Keratinocyte (primary cell): ENCODE data around the gene LIMA1. TPM values are rescaled to one million over a fixed set of nuclear protein-coding genes. Genes with fewer than 3 reads are reported as not detected.
A peak's percentile ranks its signal among the peaks of the same experiment; 100 is the strongest.
"Not testable (repeated sequence)": the region's sequence is repeated elsewhere in the genome, so short reads cannot be mapped to it uniquely, and the experiment has no call there.

Source experiments
- DNase-seq: peaks from one replicate; pipeline ENCODE4 v3.0.0-alpha.2; 2011; ENCODE audit warnings: low read depth, missing footprints, low spot score
- FAIRE-seq: peaks from 2 replicates; lab custom pipeline; 2011; peaks lifted over from hg19 to GRCh38; lab: Jason Lieb, UNC
- H2AFZ ChIP-seq: 2 replicates; pipeline ENCODE4 v1.6.0; 2012; ENCODE audit warnings: low read length, control low read depth, inconsistent platforms; ENCODE audit not compliant: control insufficient read depth
- H3K27ac ChIP-seq: 2 replicates; pipeline ENCODE4 v1.5.1; 2011; ENCODE audit warnings: low read length; ENCODE audit not compliant: control insufficient read depth, insufficient read depth
- H3K27me3 ChIP-seq: 3 replicates; pipeline ENCODE4 v1.6.0; 2011; ENCODE audit warnings: low read length; ENCODE audit not compliant: control insufficient read depth, insufficient read depth; ENCODE audit errors: extremely low read depth
- H3K36me3 ChIP-seq, 2 experiments: 2 replicates in 1 of 2; 3 replicates in 1 of 2; pipeline ENCODE4 v1.5.1; 2011; ENCODE audit warnings: low read length in 2 of 2, mild to moderate bottlenecking in 1 of 2; ENCODE audit not compliant: control insufficient read depth in 2 of 2, insufficient read depth in 2 of 2; ENCODE audit errors: extremely low read depth in 1 of 2
- H3K4me1 ChIP-seq: 3 replicates; pipeline ENCODE4 v1.5.1; 2011; ENCODE audit warnings: low read length; ENCODE audit not compliant: control insufficient read depth, insufficient read depth; ENCODE audit errors: extremely low read depth
- H3K4me2 ChIP-seq: 3 replicates; pipeline ENCODE4 v1.6.0; 2011; ENCODE audit warnings: low read depth, low read length; ENCODE audit not compliant: control insufficient read depth, insufficient read depth; ENCODE audit errors: extremely low read depth
- H3K4me3 ChIP-seq, 3 experiments: fragments of 200-600 bp in 1 of 3; sonication (generic) in 1 of 3; 2 replicates in 2 of 3; 3 replicates in 1 of 3; pipeline ENCODE4 v1.5.1; 2011 to 2016; ENCODE audit warnings: low read length in 3 of 3, mild to moderate bottlenecking in 3 of 3, control low read depth in 2 of 3, inconsistent platforms in 1 of 3, low read depth in 1 of 3, mixed read lengths in 1 of 3, mixed run types in 1 of 3, moderate library complexity in 1 of 3; ENCODE audit not compliant: control insufficient read depth in 2 of 3, insufficient read depth in 2 of 3; ENCODE audit errors: extremely low read depth in 1 of 3
- H3K79me2 ChIP-seq: 2 replicates; pipeline ENCODE4 v1.6.0; 2012; ENCODE audit warnings: low read length; ENCODE audit not compliant: control insufficient read depth, insufficient read depth
- H3K9ac ChIP-seq: 3 replicates; pipeline ENCODE4 v1.6.0; 2011; ENCODE audit warnings: low read length; ENCODE audit not compliant: control insufficient read depth, insufficient read depth; ENCODE audit errors: extremely low read depth
- H3K9me1 ChIP-seq: 3 replicates; pipeline ENCODE4 v1.6.0; 2011; ENCODE audit warnings: low read length; ENCODE audit not compliant: control insufficient read depth, insufficient read depth; ENCODE audit errors: extremely low read depth
- H3K9me3 ChIP-seq: 2 replicates; pipeline ENCODE4 v1.5.1; 2012; ENCODE audit warnings: low read depth, low read length; ENCODE audit not compliant: control insufficient read depth
- H4K20me1 ChIP-seq: 3 replicates; pipeline ENCODE4 v1.6.0; 2011; ENCODE audit warnings: low read length; ENCODE audit not compliant: control insufficient read depth, insufficient read depth; ENCODE audit errors: extremely low read depth
- EZH2 ChIP-seq: IDR thresholded peaks from one replicate; pipeline ENCODE4 v1.6.1; 2012; ENCODE audit warnings: inconsistent platforms, mild to moderate bottlenecking, low read length, moderate library complexity
- dilution Hi-C: fragments of 300-500 bp; cut with MboI; formaldehyde crosslinking; loops from one replicate; pipeline ENCODE4 v1.7.0; 2020; ENCODE audit warnings: low sequenced_read_pairs; ENCODE audit not compliant: extremely low pct_ligation_motif_present
- polyA plus RNA-seq, 5 experiments: library from polyadenylated mRNA; depleted of rRNA in 3 of 5; stranded (reverse) in 3 of 5; stranded (forward) in 1 of 5; unstranded in 1 of 5; fragments of >200 nt; gene quantifications; 1 replicate in 1 of 5; 2 replicates in 3 of 5; 3 replicates in 1 of 5; pipeline versions ENCODE4 v1.2.1 to v1.2.3, GENCODE V29; 2011 to 2012; ENCODE audit warnings: missing spikeins in 2 of 5, low read depth in 1 of 5, low replicate concordance in 1 of 5
- TF ChIP-seq, protein P1 (sequence below), 3 experiments: IDR thresholded peaks in 1 of 3; conservative IDR thresholded peaks in 1 of 3; optimal IDR thresholded peaks in 1 of 3; 2 replicates in 2 of 3; 3 replicates in 1 of 3; pipeline versions ENCODE3 to v1.5.1; 2011; ENCODE audit warnings: low read length in 3 of 3, mild to moderate bottlenecking in 3 of 3, moderate library complexity in 2 of 3, control low read depth in 1 of 3, inconsistent platforms in 1 of 3; ENCODE audit not compliant: insufficient read depth in 2 of 3; ENCODE audit errors: extremely low read depth in 1 of 3

Gene LIMA1
- polyA plus RNA-seq, 1 donor (not counting 4 experiments of a cell fraction or from before 2014, with no cell fraction given), result 510 TPM

DNA sequence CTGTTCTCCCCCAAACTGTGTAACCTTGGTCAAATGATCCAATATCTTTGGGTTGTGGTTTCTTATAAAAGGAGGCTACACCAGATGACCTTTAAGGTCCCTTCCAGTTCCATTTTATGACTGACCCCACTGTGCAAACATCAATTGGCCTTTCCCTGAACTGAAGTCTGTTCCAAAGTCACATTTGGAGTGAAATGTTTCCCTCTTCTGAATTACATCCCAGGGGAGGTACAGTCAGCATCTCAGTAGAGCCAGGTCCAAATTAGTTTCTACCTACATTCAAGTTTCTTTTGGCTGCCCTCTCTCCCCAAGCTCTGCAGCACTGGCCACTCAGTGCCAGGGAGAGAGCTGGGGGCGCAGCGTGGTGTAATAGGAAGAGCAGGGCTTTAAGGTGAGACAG, 34.4 kb downstream of the LIMA1 start:
- peak overlapping the region; percentile 9 for H3K9ac ChIP-seq
- no peaks in the 10 kb centered on the region for H4K20me1 ChIP-seq
- H3K36me3 ChIP-seq, result peaks cover 0 to 2% of the 10 kb centered on the region in 2 experiments
- dilution Hi-C loops, result no loop called here
- DNase-seq (no peak), FAIRE-seq (no peak)
- H3K9me3 ChIP-seq, result no peaks in the 10 kb centered on the region
- H3K4me2 ChIP-seq, result peak overlapping the region; percentile 54
- H3K79me2 ChIP-seq, result peaks cover 5% of the 10 kb centered on the region
- H3K27ac ChIP-seq, result peak overlapping the region; percentile 51
- H2AFZ ChIP-seq, result no peak overlapping the region
- H3K9me1 ChIP-seq, result no peaks in the 10 kb centered on the region
- no peak overlapping the region for H3K4me3 ChIP-seq
- H3K4me1 ChIP-seq, result peaks cover 58% of the 10 kb centered on the region
- no peaks in the 10 kb centered on the region for H3K27me3 ChIP-seq
- no peak for TF ChIP-seq EZH2
- TF ChIP-seq, protein P1, sequence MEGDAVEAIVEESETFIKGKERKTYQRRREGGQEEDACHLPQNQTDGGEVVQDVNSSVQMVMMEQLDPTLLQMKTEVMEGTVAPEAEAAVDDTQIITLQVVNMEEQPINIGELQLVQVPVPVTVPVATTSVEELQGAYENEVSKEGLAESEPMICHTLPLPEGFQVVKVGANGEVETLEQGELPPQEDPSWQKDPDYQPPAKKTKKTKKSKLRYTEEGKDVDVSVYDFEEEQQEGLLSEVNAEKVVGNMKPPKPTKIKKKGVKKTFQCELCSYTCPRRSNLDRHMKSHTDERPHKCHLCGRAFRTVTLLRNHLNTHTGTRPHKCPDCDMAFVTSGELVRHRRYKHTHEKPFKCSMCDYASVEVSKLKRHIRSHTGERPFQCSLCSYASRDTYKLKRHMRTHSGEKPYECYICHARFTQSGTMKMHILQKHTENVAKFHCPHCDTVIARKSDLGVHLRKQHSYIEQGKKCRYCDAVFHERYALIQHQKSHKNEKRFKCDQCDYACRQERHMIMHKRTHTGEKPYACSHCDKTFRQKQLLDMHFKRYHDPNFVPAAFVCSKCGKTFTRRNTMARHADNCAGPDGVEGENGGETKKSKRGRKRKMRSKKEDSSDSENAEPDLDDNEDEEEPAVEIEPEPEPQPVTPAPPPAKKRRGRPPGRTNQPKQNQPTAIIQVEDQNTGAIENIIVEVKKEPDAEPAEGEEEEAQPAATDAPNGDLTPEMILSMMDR (optimal IDR thresholded peaks at IDR 0.05 in 1 of 3, IDR thresholded peaks at IDR 0.05 in 1 of 3, conservative IDR thresholded peaks at IDR 0.05 in 1 of 3; ENCODE audit: extremely low read depth in 1 of 3, insufficient read depth in 2 of 3, low read length in 3 of 3), result no peak

DNA sequence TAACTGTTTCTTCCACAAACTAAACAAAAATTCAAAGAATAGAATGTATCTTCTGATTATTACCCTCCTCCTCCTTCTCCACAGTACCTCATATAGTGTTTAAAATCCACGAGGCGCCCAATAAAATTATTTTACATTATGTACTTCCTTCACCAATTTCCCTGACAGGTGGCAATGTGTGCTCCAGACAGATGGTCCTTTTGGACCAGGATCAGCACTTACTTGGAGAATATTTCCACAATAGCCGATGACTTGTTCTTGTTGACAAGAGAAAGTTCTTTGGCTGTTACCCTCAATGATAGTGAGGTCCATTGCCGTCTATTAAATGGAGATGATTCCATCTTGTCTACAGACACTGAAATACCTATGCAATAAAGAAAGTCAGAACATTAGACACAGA, 34.9 kb downstream of the LIMA1 start:
- H3K4me3 ChIP-seq, result no peak overlapping the region
- peaks cover 0 to 2% of the 10 kb centered on the region in 2 experiments for H3K36me3 ChIP-seq
- peaks cover 5% of the 10 kb centered on the region for H3K79me2 ChIP-seq
- H3K27me3 ChIP-seq, result no peaks in the 10 kb centered on the region
- no peaks in the 10 kb centered on the region for H4K20me1 ChIP-seq
- DNase-seq (no peak), FAIRE-seq (no peak)
- no peaks in the 10 kb centered on the region for H3K9me1 ChIP-seq
- dilution Hi-C loops, result no loop called here
- no peak overlapping the region for H3K27ac ChIP-seq
- no peak overlapping the region for H2AFZ ChIP-seq
- H3K9me3 ChIP-seq, result no peaks in the 10 kb centered on the region
- peaks cover 59% of the 10 kb centered on the region for H3K4me1 ChIP-seq
- H3K9ac ChIP-seq, result no peak overlapping the region
- TF ChIP-seq, protein P1 (optimal IDR thresholded peaks at IDR 0.05 in 1 of 3, IDR thresholded peaks at IDR 0.05 in 1 of 3, conservative IDR thresholded peaks at IDR 0.05 in 1 of 3; ENCODE audit: extremely low read depth in 1 of 3, insufficient read depth in 2 of 3, low read length in 3 of 3), result no peak
- no peak for TF ChIP-seq EZH2
- H3K4me2 ChIP-seq, result peak overlapping the region; percentile 54

DNA sequence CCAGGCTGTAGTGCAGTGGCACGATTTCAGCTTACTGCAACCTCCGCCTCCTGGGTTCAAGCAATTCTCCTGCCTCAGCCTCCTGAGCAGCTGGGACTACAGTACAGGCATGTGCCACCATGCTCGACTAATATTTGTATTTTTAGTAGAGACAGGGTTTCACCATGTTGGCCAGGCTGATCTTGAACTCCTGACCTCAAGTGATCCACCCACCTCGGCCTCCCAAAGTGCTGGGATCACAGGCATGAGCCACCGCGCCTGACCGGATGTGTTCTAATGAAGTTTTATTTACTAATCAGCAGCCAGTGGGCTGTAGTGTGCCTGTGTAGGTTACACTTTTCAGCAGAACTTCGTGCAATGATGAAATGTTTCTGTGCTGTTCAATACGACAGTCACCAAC, 35.7 kb downstream of the LIMA1 start:
- DNase-seq, H3K9me3 ChIP-seq, FAIRE-seq, H3K9me1 ChIP-seq, H4K20me1 ChIP-seq, H3K27me3 ChIP-seq, H3K36me3 ChIP-seq, H2AFZ ChIP-seq, H3K79me2 ChIP-seq, dilution Hi-C loops: not testable (repeated sequence)
- Histone ChIP-seq H3K4me1 (peaks cover 63% of the 10 kb centered on the region), H3K4me2 (peak overlapping the region; percentile 47), H3K27ac (peak overlapping the region; percentile 94), H3K9ac (peak overlapping the region; percentile 61), H3K4me3 (peak overlapping the region in 1 of 3 experiments; percentile 3)
